ENCODE results near the gene NHS. TPM values are rescaled to one million over a fixed set of nuclear protein-coding genes. Genes with fewer than 3 reads are reported as not detected.

NHS gene
- total and polyA plus RNA-seq, 2 of the 4 experiments (the other 2 are of a cell fraction): 0.36 to 0.90 TPM

DNA sequence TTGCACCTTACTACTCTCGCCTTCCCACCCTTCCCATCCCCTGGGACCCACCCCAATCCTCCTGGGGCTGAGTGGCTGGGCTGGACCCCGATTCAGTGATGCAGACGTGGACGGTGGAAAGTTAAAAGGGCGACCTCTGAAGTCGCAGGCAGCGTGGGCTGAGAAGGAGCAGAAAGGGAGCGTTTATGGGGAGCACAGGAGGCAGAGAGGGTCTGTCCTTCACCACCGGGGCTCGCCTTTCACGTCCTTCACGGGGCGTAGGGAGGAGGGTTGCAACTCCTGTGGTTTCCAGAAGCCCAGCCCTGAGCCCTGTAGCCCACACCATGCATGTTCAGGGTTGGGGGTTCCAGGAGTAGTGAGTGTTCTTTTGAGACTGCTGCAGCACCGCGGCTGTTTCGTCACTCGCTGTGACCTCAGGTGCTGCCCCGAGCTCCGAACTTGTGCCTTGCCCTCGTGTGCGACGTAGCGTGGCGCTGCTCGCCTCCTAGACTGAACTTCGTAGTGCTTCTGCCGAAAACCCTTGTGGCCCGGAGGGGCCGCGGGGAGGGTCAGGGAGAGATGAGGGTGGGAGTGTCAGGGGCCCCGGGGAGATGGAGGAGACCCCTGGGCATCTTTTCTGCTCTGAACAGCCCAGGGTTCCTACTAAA lies 1.6 kb downstream of the NHS start:
- Histone ChIP-seq H2BK5ac (ENCODE audit: low read depth, low read length, poor library complexity, severe bottlenecking) (no peak overlapping the region), H3K4me1 (ENCODE audit: control insufficient read depth, insufficient read depth, low read length) (no peaks in the 10 kb centered on the region), H4K8ac (ENCODE audit: low read depth in 2 of 2, low read length in 2 of 2) (0 out of 4 replicates have a peak overlapping the region, but pooled peaks of 1 of the 2 experiments have one; percentile 47), H3K9ac (ENCODE audit: low read depth, low read length) (peak overlapping the region; percentile 75), H3K4ac (ENCODE audit: low read depth, low read length) (no peak overlapping the region; the same call in 1 of the 2 replicates), H4K5ac (ENCODE audit: low read depth, low read length) (peak overlapping the region; percentile 12; the same call in 1 of the 2 replicates), H3K36me3 (ENCODE audit: control insufficient read depth, insufficient read depth, low read length) (no peaks in the 10 kb centered on the region), H2AFZ (replicated peaks; ENCODE audit: low read length, poor library complexity) (peak overlapping the region; percentile 85), H2AK9ac (replicated peaks; ENCODE audit: low read depth, low read length, poor library complexity) (no peak overlapping the region), H3K14ac (replicated peaks; ENCODE audit: low read depth, low read length) (no peak overlapping the region), H3K4me2 (ENCODE audit: low read depth, low read length) (peak overlapping the region; percentile 78), H2AK5ac (ENCODE audit: low read depth, low read length) (no peak overlapping the region), H3K18ac (ENCODE audit: low read depth, low read length) (peak overlapping the region; percentile 37), H2BK20ac (ENCODE audit: low read depth, low read length) (no peak overlapping the region), H3K4me3 (ENCODE audit: insufficient read depth, low read depth, low read length) (peak overlapping the region; percentile 98), H3K56ac (ENCODE audit: extremely low read depth, insufficient read depth, low read length) (no peak overlapping the region), H2BK120ac (ENCODE audit: low read depth, low read length) (no peak overlapping the region), H3K23ac (ENCODE audit: low read depth, low read length) (no peak overlapping the region; the same call in 1 of the 2 replicates), H3K27ac (ENCODE audit: insufficient read depth, low read length) (peak overlapping the region; percentile 32; the same call in 1 of the 2 replicates), H4K20me1 (ENCODE audit: insufficient read depth, low read length) (no peaks in the 10 kb centered on the region; the same call in 1 of the 2 replicates), H3K79me1 (ENCODE audit: low read depth in 1 of 2, low read length in 2 of 2) (peaks cover 0 to 2% of the 10 kb centered on the region in 2 experiments; a peak in 1 of 4 replicates), H2BK15ac (ENCODE audit: low read depth, low read length) (no peak overlapping the region), H3K9me3 (ENCODE audit: control insufficient read depth, insufficient read depth, low read length) (no peaks in the 10 kb centered on the region), H3K9me1 (ENCODE audit: insufficient read depth, low read length) (no peaks in the 10 kb centered on the region), H4K91ac (ENCODE audit: insufficient read depth, low read depth, low read length) (peak overlapping the region; percentile 61; the same call in 1 of the 2 replicates), H3K27me3 (ENCODE audit: control insufficient read depth, insufficient read depth, low read length) (peaks cover 2% of the 10 kb centered on the region)
- dilution Hi-C loops (cut with HindIII; ENCODE audit: low sequenced_read_pairs, unreplicated experiment) (no loop called here), in situ Hi-C loops (cut with MboI; ENCODE audit: low sequenced_read_pairs) (loop anchor here (10.0 kb wide), 1 partner anchor 148 kb away; no protein-coding TSS in a partner anchor), intact Hi-C loops (cut with micrococcal nuclease) (loop anchor here (2.0 to 5.0 kb wide), 3 partner anchors 96 to 361 kb away; partner anchors contain the start of gene SCML1)
- no TSS peak for BruUV-seq (replicated peaks)
- TF ChIP-seq POLR2A (IDR thresholded peaks at IDR 0.05; ENCODE audit: low read depth, low read length) (no peak), BHLHE40 (IDR thresholded peaks at IDR 0.05; ENCODE audit: low read depth, low read length) (no peak), SMC3 (IDR thresholded peaks at IDR 0.05; ENCODE audit: low read depth, low read length) (no peak), RFX5 (IDR thresholded peaks at IDR 0.05; ENCODE audit: low read depth, low read length) (no peak), MXI1 (IDR thresholded peaks at IDR 0.05; ENCODE audit: borderline replicate concordance, low read depth, low read length) (no peak), CEBPB (IDR thresholded peaks at IDR 0.05; ENCODE audit: low read depth, low read length) (no peak), RAD21 (IDR thresholded peaks at IDR 0.05; ENCODE audit: low read length) (no peak), NFE2L2 (IDR thresholded peaks at IDR 0.05; ENCODE audit: low read depth, low read length) (no peak), CHD1 (IDR thresholded peaks at IDR 0.05; ENCODE audit: low read depth, low read length) (no peak), RCOR1 (IDR thresholded peaks at IDR 0.05; ENCODE audit: insufficient replicate concordance, low read length) (no peak), MAZ (IDR thresholded peaks at IDR 0.05; ENCODE audit: borderline replicate concordance, low read depth, low read length) (no peak)
- TF ChIP-seq, protein P1, sequence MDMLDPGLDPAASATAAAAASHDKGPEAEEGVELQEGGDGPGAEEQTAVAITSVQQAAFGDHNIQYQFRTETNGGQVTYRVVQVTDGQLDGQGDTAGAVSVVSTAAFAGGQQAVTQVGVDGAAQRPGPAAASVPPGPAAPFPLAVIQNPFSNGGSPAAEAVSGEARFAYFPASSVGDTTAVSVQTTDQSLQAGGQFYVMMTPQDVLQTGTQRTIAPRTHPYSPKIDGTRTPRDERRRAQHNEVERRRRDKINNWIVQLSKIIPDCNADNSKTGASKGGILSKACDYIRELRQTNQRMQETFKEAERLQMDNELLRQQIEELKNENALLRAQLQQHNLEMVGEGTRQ (IDR thresholded peaks at IDR 0.05; ENCODE audit: low read depth, low read length): no peak
- ATAC-seq (ENCODE audit: low read depth) (no peak), DNase-seq (no peak)
- POLR2A ChIA-PET (ENCODE audit: unreplicated experiment): no interaction called here
- CTCF ChIA-PET: no interaction called here
- WGBS, 2 experiments (ENCODE audit: extremely low coverage in 2 of 2, insufficient read length in 1 of 2): 40% methylated on average over 1 of the region's 31 CpGs; no CpG with 5 or more reads in 1 of the 2 experiments
